ENCODE results near the gene FUNDC2.
"Not testable (repeated sequence)": the region's sequence is repeated elsewhere in the genome, so short reads cannot be mapped to it uniquely, and the experiment has no call there.

GRCh38 chrX:155008578-155008977 is 18.1 kb upstream of the FUNDC2 start:
- TF ChIP-seq CTCF, POLR2A, EP300 (IDR thresholded peaks at IDR 0.05): not testable (repeated sequence)
